HG02642 (cell line): ENCODE results near the gene BICDL1.
A peak's percentile ranks its signal among the peaks of the same experiment; 100 is the strongest.

Source experiments
- ATAC-seq: cut with Tn5 transposase; IDR thresholded peaks from one replicate; pipeline ENCODE4 v1.9.1; 2021; ENCODE audit warnings: mild to moderate bottlenecking; ENCODE audit not compliant: unreplicated experiment, poor library complexity

BICDL1 gene

GRCh38 chr12:120119271-120119973, 130.4 kb downstream of the BICDL1 start:
- ATAC-seq = peak; percentile 18

- no peak for ATAC-seq
Measured at GRCh38 chr12:120121343-120121742, 132.3 kb downstream of the BICDL1 start.

- ATAC-seq = peak; percentile 30
Measured at GRCh38 chr12:120121766-120122293, 132.8 kb downstream of the BICDL1 start.

- no peak for ATAC-seq
Measured at GRCh38 chr12:120125029-120125428, 136.0 kb downstream of the BICDL1 start.

- no peak for ATAC-seq
Measured at GRCh38 chr12:120125792-120126634, 137.0 kb downstream of the BICDL1 start.

- no peak for ATAC-seq
Measured at GRCh38 chr12:120126635-120127005, 137.6 kb downstream of the BICDL1 start.

- ATAC-seq = no peak
Measured at GRCh38 chr12:120130011-120130410, 141.0 kb downstream of the BICDL1 start.

- ATAC-seq = no peak
Measured at GRCh38 chr12:120131116-120131515, 142.1 kb downstream of the BICDL1 start.

GRCh38 chr12:120132054-120132836, 143.2 kb downstream of the BICDL1 start:
- no peak for ATAC-seq

GRCh38 chr12:120132863-120133385, 143.9 kb downstream of the BICDL1 start:
- peak; percentile 90 for ATAC-seq

- ATAC-seq = no peak
Measured at GRCh38 chr12:120134307-120134980, 145.4 kb downstream of the BICDL1 start.

GRCh38 chr12:120136093-120136770, 147.2 kb downstream of the BICDL1 start:
- no peak for ATAC-seq

- ATAC-seq = no peak
Measured at GRCh38 chr12:120137833-120138232, 148.8 kb downstream of the BICDL1 start.

- ATAC-seq = no peak
Measured at GRCh38 chr12:120138366-120138765, 149.3 kb downstream of the BICDL1 start.

GRCh38 chr12:120139958-120140357, 150.9 kb downstream of the BICDL1 start:
- ATAC-seq = no peak

GRCh38 chr12:120140603-120141002, 151.6 kb downstream of the BICDL1 start:
- ATAC-seq = no peak

- no peak for ATAC-seq
Measured at GRCh38 chr12:120141336-120141735, 152.3 kb downstream of the BICDL1 start.

- no peak for ATAC-seq
Measured at GRCh38 chr12:120142231-120142877, 153.3 kb downstream of the BICDL1 start.
